ENCODE measurements around the gene NDUFS1.
"Not testable (repeated sequence)": the region's sequence is repeated elsewhere in the genome, so short reads cannot be mapped to it uniquely, and the experiment has no call there.

The NDUFS1 gene

DNA sequence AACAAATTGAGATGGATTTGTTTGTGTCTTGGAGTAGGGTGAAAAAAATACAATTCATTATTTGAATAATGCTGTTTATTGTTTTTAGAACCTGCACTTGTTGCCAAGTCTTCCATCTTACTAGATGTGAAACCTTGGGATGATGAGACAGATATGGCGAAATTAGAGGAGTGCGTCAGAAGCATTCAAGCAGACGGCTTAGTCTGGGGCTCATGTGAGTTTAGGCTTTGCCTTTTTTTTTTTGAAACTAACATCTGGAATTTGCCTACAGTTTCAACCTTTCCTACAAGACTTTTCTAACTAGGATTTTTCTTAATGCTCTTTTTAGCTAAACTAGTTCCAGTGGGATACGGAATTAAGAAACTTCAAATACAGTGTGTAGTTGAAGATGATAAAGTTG, 3.2 kb upstream of the NDUFS1 start:
- not testable (repeated sequence) for H3K27ac ChIP-seq (ENCODE audit: low read length); H3K27me3 ChIP-seq (ENCODE audit: control insufficient read depth in 1 of 2, insufficient read depth in 2 of 2, low read length in 2 of 2); H3K9me3 ChIP-seq (ENCODE audit: control insufficient read depth in 2 of 2, low read length in 2 of 2); H3K9ac ChIP-seq (ENCODE audit: low read length in 2 of 2); H3K4me3 ChIP-seq (ENCODE audit: low read length in 2 of 2)
- peaks cover 15% of the 10 kb centered on the region for H3K4me1 ChIP-seq (ENCODE audit: control insufficient read depth, insufficient read depth, low read length)
- peaks cover 12 to 25% of the 10 kb centered on the region in 2 donors for H3K36me3 ChIP-seq (ENCODE audit: control insufficient read depth in 2 of 2, insufficient read depth in 2 of 2, low read length in 2 of 2)

DNA sequence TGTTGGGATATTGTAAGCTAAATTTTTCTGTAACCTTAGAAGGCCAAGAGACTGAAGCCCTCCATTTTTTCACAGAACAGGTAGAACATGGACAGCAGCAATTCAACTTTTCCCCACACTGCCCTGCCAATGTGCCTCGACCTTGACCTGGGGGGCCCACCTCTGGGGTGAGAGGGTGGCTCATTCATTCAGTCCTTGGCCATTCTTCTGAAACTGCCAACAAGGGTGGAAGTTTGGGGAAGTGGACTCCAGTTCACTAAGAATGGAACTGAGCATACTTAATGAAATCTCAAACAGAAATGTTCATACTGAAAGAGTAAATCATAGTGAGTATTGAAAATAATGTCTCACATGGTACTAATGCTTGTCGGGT, 1.5 kb upstream of the NDUFS1 start:
- Histone ChIP-seq H3K36me3 (ENCODE audit: control insufficient read depth in 2 of 2, insufficient read depth in 2 of 2, low read length in 2 of 2) (peaks cover 12 to 25% of the 10 kb centered on the region in 2 donors), H3K27ac (ENCODE audit: low read length) (no peak overlapping the region), H3K4me1 (ENCODE audit: control insufficient read depth, insufficient read depth, low read length) (peaks cover 15% of the 10 kb centered on the region), H3K9ac (ENCODE audit: low read length in 2 of 2) (peak overlapping the region; percentile 47 to 100), H3K27me3 (ENCODE audit: control insufficient read depth in 1 of 2, insufficient read depth in 2 of 2, low read length in 2 of 2) (no peaks in the 10 kb centered on the region), H3K9me3 (ENCODE audit: control insufficient read depth in 2 of 2, low read length in 2 of 2) (no peaks in the 10 kb centered on the region), H3K4me3 (ENCODE audit: low read length in 2 of 2) (peak overlapping the region; percentile 100)

GRCh38 chr2:206160125-206160806, 1.0 kb upstream of the NDUFS1 start:
- Histone ChIP-seq H3K36me3 (ENCODE audit: control insufficient read depth in 2 of 2, insufficient read depth in 2 of 2, low read length in 2 of 2) (peaks cover 12 to 25% of the 10 kb centered on the region in 2 donors), H3K27me3 (ENCODE audit: control insufficient read depth in 1 of 2, insufficient read depth in 2 of 2, low read length in 2 of 2) (no peaks in the 10 kb centered on the region), H3K4me3 (ENCODE audit: low read length in 2 of 2) (peak overlapping the region; percentile 100), H3K9ac (ENCODE audit: low read length in 2 of 2) (peak overlapping the region; percentile 94 to 100), H3K9me3 (ENCODE audit: control insufficient read depth in 2 of 2, low read length in 2 of 2) (no peaks in the 10 kb centered on the region), H3K27ac (ENCODE audit: low read length) (peak overlapping the region; percentile 93), H3K4me1 (ENCODE audit: control insufficient read depth, insufficient read depth, low read length) (peaks cover 15% of the 10 kb centered on the region)

GRCh38 chr2:206158563-206159345, 490 bp downstream of the NDUFS1 start:
- Histone ChIP-seq H3K9me3 (ENCODE audit: control insufficient read depth in 2 of 2, low read length in 2 of 2) (no peaks in the 10 kb centered on the region), H3K36me3 (ENCODE audit: control insufficient read depth in 2 of 2, insufficient read depth in 2 of 2, low read length in 2 of 2) (peaks cover 12 to 25% of the 10 kb centered on the region in 2 donors), H3K9ac (ENCODE audit: low read length in 2 of 2) (peak overlapping the region; percentile 99 to 100), H3K27me3 (ENCODE audit: control insufficient read depth in 1 of 2, insufficient read depth in 2 of 2, low read length in 2 of 2) (no peaks in the 10 kb centered on the region), H3K4me3 (ENCODE audit: low read length in 2 of 2) (peak overlapping the region; percentile 100), H3K4me1 (ENCODE audit: control insufficient read depth, insufficient read depth, low read length) (peaks cover 15% of the 10 kb centered on the region), H3K27ac (ENCODE audit: low read length) (peak overlapping the region; percentile 93)

- H3K27me3 ChIP-seq (ENCODE audit: control insufficient read depth in 1 of 2, insufficient read depth in 2 of 2, low read length in 2 of 2); H3K27ac ChIP-seq (ENCODE audit: low read length); H3K4me3 ChIP-seq (ENCODE audit: low read length in 2 of 2); H3K9me3 ChIP-seq (ENCODE audit: control insufficient read depth in 2 of 2, low read length in 2 of 2); H3K9ac ChIP-seq (ENCODE audit: low read length in 2 of 2): not testable (repeated sequence)
- H3K36me3 ChIP-seq (ENCODE audit: control insufficient read depth in 2 of 2, insufficient read depth in 2 of 2, low read length in 2 of 2), result peaks cover 5 to 11% of the 10 kb centered on the region in 2 donors
- H3K4me1 ChIP-seq (ENCODE audit: control insufficient read depth, insufficient read depth, low read length), result peaks cover 15% of the 10 kb centered on the region
Observed at GRCh38 chr2:206157014-206157413, 2.2 kb downstream of the NDUFS1 start.

- Histone ChIP-seq H3K27ac (ENCODE audit: low read length) (no peak overlapping the region), H3K9me3 (ENCODE audit: control insufficient read depth in 2 of 2, low read length in 2 of 2) (no peaks in the 10 kb centered on the region), H3K36me3 (ENCODE audit: control insufficient read depth in 2 of 2, insufficient read depth in 2 of 2, low read length in 2 of 2) (peaks cover 8 to 19% of the 10 kb centered on the region in 2 donors), H3K27me3 (ENCODE audit: control insufficient read depth in 1 of 2, insufficient read depth in 2 of 2, low read length in 2 of 2) (no peaks in the 10 kb centered on the region), H3K4me3 (ENCODE audit: low read length in 2 of 2) (no peak overlapping the region), H3K9ac (ENCODE audit: low read length in 2 of 2) (no peak overlapping the region), H3K4me1 (ENCODE audit: control insufficient read depth, insufficient read depth, low read length) (no peaks in the 10 kb centered on the region)
Observed at GRCh38 chr2:206154197-206154596, 5.0 kb downstream of the NDUFS1 start.

- no peak overlapping the region for H3K4me3 ChIP-seq (ENCODE audit: low read length in 2 of 2)
- H3K4me1 ChIP-seq (ENCODE audit: control insufficient read depth, insufficient read depth, low read length), result no peaks in the 10 kb centered on the region
- H3K27me3 ChIP-seq (ENCODE audit: control insufficient read depth in 1 of 2, insufficient read depth in 2 of 2, low read length in 2 of 2), result no peaks in the 10 kb centered on the region
- no peaks in the 10 kb centered on the region for H3K9me3 ChIP-seq (ENCODE audit: control insufficient read depth in 2 of 2, low read length in 2 of 2)
- no peak overlapping the region for H3K9ac ChIP-seq (ENCODE audit: low read length in 2 of 2)
- peaks cover 23 to 38% of the 10 kb centered on the region in 2 donors for H3K36me3 ChIP-seq (ENCODE audit: control insufficient read depth in 2 of 2, insufficient read depth in 2 of 2, low read length in 2 of 2)
- no peak overlapping the region for H3K27ac ChIP-seq (ENCODE audit: low read length)
Observed at GRCh38 chr2:206150631-206151030, 8.6 kb downstream of the NDUFS1 start.

GRCh38 chr2:206150168-206150567, 9.1 kb downstream of the NDUFS1 start:
- no peaks in the 10 kb centered on the region for H3K4me1 ChIP-seq (ENCODE audit: control insufficient read depth, insufficient read depth, low read length)
- no peak overlapping the region for H3K27ac ChIP-seq (ENCODE audit: low read length)
- peaks cover 28 to 43% of the 10 kb centered on the region in 2 donors for H3K36me3 ChIP-seq (ENCODE audit: control insufficient read depth in 2 of 2, insufficient read depth in 2 of 2, low read length in 2 of 2)
- H3K9me3 ChIP-seq (ENCODE audit: control insufficient read depth in 2 of 2, low read length in 2 of 2), result no peaks in the 10 kb centered on the region
- no peaks in the 10 kb centered on the region for H3K27me3 ChIP-seq (ENCODE audit: control insufficient read depth in 1 of 2, insufficient read depth in 2 of 2, low read length in 2 of 2)
- H3K4me3 ChIP-seq (ENCODE audit: low read length in 2 of 2), result no peak overlapping the region
- no peak overlapping the region for H3K9ac ChIP-seq (ENCODE audit: low read length in 2 of 2)

GRCh38 chr2:206149330-206149729, 9.9 kb downstream of the NDUFS1 start:
- H3K27ac ChIP-seq (ENCODE audit: low read length), result no peak overlapping the region
- no peak overlapping the region for H3K9ac ChIP-seq (ENCODE audit: low read length in 2 of 2)
- H3K4me1 ChIP-seq (ENCODE audit: control insufficient read depth, insufficient read depth, low read length), result no peaks in the 10 kb centered on the region
- H3K36me3 ChIP-seq (ENCODE audit: control insufficient read depth in 2 of 2, insufficient read depth in 2 of 2, low read length in 2 of 2), result peaks cover 28 to 47% of the 10 kb centered on the region in 2 donors
- no peaks in the 10 kb centered on the region for H3K27me3 ChIP-seq (ENCODE audit: control insufficient read depth in 1 of 2, insufficient read depth in 2 of 2, low read length in 2 of 2)
- H3K4me3 ChIP-seq (ENCODE audit: low read length in 2 of 2), result no peak overlapping the region
- no peaks in the 10 kb centered on the region for H3K9me3 ChIP-seq (ENCODE audit: control insufficient read depth in 2 of 2, low read length in 2 of 2)

- Histone ChIP-seq H3K36me3 (ENCODE audit: control insufficient read depth in 2 of 2, insufficient read depth in 2 of 2, low read length in 2 of 2) (peaks cover 46 to 57% of the 10 kb centered on the region in 2 donors), H3K9ac (ENCODE audit: low read length in 2 of 2) (no peak overlapping the region), H3K27ac (ENCODE audit: low read length) (no peak overlapping the region)
Observed at GRCh38 chr2:206145665-206146064, 13.6 kb downstream of the NDUFS1 start.

GRCh38 chr2:206144383-206144782, 14.9 kb downstream of the NDUFS1 start:
- peaks cover 45 to 48% of the 10 kb centered on the region in 2 donors for H3K36me3 ChIP-seq (ENCODE audit: control insufficient read depth in 2 of 2, insufficient read depth in 2 of 2, low read length in 2 of 2)
- H3K9ac ChIP-seq (ENCODE audit: low read length in 2 of 2), result no peak overlapping the region
- H3K4me3 ChIP-seq (ENCODE audit: low read length in 2 of 2), result no peak overlapping the region
- H3K27me3 ChIP-seq (ENCODE audit: control insufficient read depth in 1 of 2, insufficient read depth in 2 of 2, low read length in 2 of 2), result no peaks in the 10 kb centered on the region
- H3K9me3 ChIP-seq (ENCODE audit: control insufficient read depth in 2 of 2, low read length in 2 of 2), result no peaks in the 10 kb centered on the region
- no peaks in the 10 kb centered on the region for H3K4me1 ChIP-seq (ENCODE audit: control insufficient read depth, insufficient read depth, low read length)
- H3K27ac ChIP-seq (ENCODE audit: low read length), result no peak overlapping the region

More at GRCh38 chr2:206145665-206146064, 13.6 kb downstream of the NDUFS1 start:
- no peak overlapping the region for H3K4me3 ChIP-seq (ENCODE audit: low read length in 2 of 2)
- H3K27me3 ChIP-seq (ENCODE audit: control insufficient read depth in 1 of 2, insufficient read depth in 2 of 2, low read length in 2 of 2), result no peaks in the 10 kb centered on the region
- H3K9me3 ChIP-seq (ENCODE audit: control insufficient read depth in 2 of 2, low read length in 2 of 2), result no peaks in the 10 kb centered on the region
- H3K4me1 ChIP-seq (ENCODE audit: control insufficient read depth, insufficient read depth, low read length), result no peaks in the 10 kb centered on the region

All from stomach smooth muscle (tissue), 2 donors.